ENCODE results near the gene KCNJ6.
"Not testable (repeated sequence)": the region's sequence is repeated elsewhere in the genome, so short reads cannot be mapped to it uniquely, and the experiment has no call there.

- TF ChIP-seq CTCF (IDR thresholded peaks at IDR 0.05; ENCODE audit: insufficient read depth, low read length, poor library complexity, severe bottlenecking); EZH2phosphoT487 (conservative IDR thresholded peaks at IDR 0.05; ENCODE audit: low read length): not testable (repeated sequence)
Observed at GRCh38 chr21:37712569-37712934, 203.7 kb downstream of the KCNJ6 start.

Data from SU-DHL-6 (cell line).